Inflammatory macrophage (primary cell): ENCODE results near the gene S100A12.
"Not testable (repeated sequence)": the region's sequence is repeated elsewhere in the genome, so short reads cannot be mapped to it uniquely, and the experiment has no call there.

ENCODE experiments used
- DNase-seq, 2 donors: peaks; one replicate each; pipeline ENCODE4 v3.0.0-alpha.2; 2020 to 2022

Gene S100A12

DNA sequence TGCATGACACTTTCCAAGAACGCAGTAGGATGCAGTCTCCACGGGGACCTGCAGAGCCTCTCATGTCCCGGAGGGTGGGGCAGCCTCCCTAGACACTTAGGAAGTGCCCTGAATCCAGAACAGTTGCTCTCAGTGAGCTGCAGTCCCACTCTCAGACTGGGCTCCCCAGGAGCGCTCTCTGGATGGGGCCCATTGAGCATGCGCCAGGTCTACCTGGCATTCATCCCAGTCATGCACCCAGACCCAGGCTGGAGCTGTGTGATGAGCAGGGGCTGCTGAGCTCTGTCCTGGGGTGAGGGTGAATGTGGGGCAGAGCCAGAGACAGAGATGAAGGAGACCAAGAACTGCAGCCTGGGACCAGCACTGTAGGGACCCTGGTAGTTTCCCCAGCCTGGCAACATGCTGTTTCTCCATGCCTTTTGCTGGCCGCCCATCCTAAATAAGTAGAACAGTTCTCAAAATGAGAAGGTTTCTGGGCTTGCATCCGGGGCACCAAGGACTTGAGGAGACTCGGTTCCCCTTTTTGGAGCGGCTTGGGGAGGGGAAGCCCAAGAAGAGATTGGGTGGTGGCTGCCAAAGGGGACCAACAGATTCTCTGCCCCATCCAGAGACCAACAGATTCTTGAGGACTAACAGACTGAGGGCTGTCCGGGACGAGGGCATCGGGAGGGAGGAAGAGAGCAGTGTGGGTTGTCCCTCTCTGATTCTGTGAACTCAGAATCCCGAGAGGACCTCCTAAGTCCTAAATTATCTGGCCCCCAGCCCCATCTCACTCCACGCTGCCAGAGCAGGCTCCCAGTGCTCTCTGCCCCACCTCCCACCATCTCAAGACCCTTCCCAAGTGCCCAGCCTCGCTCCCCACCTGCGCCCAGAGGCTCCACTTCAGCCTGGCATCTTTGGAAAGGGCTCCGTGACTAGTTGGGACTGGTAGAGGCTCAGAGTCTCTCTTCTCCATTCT lies 25.8 kb downstream of the S100A12 start:
- DNase-seq, result peak in 1 of 2 donors; percentile 37

DNA sequence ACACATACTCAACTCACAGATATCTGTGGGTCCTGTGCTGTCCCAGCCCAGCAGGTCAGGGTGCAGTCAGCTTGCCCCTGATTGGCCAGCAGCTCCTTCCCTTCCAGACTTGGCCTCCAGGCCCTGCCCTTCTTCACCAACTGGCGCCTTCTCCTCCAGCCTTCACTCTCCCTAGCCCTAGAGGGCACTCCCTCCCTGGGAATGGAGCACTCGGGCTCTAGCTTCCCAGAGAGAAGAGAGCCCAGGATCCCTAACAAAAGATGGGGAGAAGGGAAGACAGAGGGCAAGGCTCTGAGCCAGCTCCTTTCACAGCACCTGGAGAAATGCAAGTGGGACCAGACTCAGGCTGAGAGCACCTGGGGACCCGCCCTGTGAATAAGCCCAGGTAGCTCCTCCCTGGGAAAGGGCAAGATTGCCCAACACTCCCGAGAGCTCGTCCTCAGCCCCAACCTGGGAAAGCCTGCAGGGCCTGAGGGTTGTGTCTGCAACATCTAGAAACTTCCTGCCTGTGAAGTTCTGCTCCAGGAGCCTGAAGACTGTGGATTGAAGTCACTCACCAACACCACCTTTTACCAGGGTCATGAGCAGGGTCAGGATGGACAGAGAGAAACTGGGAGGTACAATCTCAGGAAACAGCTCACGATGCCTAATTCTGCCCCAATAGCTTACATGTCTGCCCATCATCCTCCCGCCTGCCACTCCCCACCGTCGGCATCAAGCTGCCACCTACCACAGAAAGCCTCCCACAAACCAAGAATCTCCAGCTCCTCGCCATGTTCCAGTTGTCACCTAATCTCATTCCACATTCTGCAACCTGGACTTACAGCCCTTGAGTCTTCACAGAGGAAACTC lies 26.7 kb downstream of the S100A12 start, which contains the start of gene PGLYRP4:
Gene PGLYRP4, minus strand, starts transcription at position 331 of the 852 bp plus-strand sequence. CDS start 909 bp downstream, outside the sequence.
- DNase-seq, result no peak

DNA sequence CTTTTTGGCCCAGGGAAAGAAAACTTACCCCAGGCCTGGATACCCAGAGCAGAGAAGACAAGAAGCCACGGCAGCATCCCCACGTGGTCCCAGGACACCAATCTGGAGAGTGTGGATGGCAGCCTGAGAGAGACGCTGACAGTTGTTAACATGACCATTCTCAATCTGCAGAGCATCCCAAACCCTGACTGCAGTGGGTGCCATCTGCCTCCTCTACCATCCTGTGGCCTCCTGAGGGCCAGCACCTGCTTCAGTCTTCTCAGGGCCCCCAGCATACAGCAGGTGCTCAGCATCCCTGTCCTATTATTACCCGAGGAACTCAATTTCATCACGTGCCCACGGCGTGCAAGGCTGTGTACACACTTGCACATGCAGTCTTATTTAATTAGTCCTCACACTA lies 27.6 kb downstream of the S100A12 start:
- no peak for DNase-seq

DNA sequence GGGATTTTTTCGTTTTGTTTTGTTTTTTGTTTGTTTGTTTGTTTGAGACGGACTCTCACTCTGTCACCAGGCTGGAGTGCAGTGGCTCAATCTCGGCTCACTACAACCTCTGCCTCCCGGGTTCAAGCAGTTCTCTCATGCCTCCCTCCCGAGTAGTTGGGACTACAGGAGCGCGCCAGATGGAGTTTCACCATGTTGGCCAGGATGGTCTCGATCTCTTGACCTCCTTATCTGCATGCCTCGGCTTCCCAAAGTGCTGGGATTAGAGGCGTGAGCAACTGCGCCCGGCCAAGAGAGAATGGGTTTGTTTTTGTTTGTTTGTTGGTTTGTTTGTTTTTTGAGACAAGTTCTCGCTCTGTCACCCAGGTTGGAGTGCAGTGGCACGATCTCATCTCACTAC lies 28.4 kb downstream of the S100A12 start:
- DNase-seq, result not testable (repeated sequence)

DNA sequence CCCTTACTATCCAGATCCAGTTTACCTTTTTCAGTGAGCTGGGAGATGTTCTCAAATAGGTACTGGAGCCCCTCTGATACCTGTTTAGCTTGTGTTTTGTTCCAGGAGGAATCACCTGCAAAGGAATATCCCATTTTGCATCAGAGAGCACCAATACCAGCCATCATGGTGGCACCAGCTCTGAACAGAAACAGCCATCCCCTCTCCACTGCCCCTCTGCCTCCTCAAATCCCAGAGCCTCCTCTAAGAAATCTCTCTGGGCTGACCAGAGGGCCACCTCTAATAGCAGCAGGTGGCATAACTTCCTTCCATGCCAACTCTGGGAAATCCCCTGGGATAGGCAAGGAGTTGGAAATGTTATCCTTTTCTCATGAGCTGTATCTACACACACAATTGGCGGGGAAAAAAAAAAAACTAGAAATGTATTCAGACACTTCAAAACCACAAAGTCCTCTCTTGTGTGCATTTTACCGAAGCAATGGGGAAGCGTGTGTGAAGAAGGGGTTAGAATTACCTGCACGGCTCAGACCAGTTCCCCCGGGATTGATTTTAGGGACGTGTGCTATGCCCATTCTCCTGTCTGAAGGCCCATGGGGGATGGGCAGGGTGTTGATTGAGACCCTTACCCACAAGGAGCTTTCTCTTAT lies 29.2 kb downstream of the S100A12 start:
- no peak for DNase-seq

DNA sequence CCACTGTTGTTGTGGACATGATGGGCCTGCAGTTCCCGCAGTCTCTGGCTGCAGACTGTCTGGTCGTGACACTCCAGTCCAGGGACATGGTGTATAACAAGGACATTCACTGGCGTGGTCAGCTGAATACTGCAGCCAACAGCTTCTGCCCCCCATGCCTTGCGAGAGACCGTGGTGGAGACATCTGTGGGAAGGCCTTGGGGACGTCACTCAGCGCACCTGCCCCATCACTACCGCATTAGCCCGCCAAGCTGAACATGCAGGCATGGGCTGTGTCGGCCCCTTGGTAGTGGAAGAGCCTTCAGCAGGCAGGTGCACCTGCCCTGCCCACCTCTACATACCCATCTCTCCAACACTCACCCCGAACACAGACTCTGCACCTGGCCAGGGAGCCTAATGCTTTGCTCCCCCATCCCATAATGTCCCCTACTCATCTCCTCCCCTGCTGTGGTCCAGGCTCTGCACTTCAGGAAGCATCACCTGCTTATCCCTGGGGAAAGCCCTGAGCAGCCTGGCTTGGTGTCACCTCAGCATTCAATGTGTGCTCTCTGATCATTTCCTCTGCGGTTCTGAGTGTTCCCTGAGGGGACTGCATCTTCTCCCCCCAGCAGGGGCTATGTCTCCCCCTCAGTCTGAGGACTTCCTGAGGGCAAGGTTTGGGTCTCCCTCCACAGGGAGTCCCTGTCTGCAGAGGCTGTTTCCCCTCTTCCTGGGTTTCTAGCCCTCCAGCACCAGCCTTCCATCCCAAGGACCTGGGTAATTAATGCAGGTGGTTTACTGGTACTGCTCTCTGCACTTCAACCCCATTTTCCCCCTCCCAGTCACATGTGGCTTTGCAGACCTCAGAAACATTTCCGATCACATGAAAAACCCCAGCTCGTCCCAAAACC lies 30.0 kb downstream of the S100A12 start:
- DNase-seq, result no peak

DNA sequence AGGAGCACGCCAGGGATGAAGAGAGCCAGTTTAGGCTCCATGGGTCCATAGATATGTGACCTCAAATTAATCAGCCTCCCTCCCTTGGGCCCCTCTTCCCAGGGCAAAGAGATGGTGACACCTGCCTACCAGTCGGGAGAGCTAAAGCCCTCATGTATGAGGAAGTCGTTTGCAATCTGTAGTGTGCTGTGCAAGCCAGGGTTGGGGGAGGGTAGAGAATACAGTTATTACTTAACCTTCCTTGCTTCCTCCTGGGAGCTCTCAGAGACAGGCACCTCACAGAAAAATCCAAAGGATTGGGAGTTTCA lies 30.7 kb downstream of the S100A12 start:
- DNase-seq, result peak; percentile 75 to 81

DNA sequence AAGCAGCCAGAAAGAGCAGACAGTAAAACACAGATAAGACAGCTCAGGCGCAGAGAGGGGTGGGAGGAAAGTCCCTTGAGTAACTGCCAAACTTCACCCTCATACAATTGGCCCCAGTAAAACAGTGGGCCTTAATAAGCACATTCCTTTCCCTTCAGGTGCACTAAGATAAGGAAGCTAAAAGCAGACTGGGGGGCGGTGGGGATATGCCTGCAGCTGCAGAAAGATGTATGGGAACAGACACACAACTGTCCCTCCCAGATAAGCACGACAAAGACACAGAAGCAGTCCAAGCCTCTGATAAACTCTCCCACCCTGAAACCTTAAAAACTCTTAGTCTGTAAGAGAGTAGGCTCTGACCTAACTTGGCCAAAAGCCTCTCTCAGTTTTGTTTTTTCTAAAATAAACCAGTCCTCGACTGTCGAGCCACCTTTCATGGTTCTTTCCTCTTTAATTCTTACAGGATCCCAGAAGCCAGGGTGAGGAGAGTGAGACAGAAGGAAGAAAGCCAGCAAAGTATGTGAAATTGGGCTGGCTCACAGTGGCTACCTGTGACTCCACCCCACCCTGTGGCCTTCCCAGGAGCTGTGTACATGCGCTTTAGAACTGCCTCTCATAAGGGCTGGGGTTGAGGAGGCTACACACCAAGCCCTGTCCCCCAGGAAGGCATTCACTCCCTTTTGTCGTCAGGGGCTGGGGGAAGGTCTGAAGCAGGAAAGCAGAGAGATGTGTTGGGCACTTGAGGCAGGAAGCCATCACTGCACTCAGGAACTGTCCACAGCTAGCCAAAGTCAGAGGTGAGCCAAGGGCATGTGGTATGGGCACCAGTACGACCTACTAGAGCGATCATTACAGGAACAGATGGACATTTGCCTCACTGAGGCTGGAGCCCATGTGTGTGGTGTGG lies 31.4 kb downstream of the S100A12 start:
- no peak for DNase-seq

DNA sequence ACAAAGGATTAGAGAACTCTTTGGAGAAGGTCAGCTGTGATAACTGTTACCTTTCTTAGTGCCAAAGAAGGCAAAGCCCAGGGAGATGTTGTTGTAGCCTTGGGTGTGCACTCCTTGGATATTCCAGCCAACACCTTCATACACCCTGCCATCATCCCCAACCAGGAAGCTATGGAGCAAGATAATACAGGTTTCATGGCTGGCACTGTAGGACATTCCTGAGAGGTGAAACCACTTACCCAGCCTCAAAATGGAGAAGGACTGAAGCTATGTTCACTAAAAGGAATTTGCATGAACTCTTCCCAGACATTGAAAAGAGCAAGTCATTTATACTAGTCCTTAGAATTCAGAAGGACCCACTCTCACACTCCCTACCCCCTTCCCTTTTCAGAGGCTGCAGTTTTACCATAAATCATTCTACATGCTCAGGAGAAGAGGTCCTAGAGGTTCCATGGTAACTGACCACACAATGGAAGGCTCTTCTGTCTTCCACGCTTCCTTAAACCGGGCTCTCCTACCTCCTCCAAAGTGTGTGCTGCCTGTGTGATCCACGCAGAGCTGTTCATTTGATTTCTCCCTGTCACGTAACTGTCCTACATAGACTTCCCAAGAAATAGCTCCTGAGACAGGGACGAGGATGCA lies 32.3 kb downstream of the S100A12 start:
- DNase-seq, result no peak

DNA sequence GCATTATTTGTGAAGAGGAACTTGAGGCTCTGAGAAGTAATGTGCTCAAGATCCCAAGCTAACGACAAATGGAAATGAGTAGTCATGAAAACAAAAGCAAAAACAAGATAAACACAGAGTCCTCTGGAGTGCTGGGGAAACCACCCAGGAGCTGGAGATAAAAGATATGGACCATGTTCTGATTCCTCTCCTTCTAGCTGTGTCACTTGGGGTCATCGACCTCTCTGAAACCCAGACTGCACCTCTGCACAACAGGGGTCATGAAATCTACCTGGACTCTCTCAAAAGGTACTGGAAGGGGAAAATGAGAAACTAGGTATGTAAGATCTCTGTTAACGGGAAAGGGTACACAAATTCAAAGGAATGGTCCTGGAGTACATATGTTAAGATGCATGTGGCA lies 33.2 kb downstream of the S100A12 start:
- DNase-seq, result no peak

DNA sequence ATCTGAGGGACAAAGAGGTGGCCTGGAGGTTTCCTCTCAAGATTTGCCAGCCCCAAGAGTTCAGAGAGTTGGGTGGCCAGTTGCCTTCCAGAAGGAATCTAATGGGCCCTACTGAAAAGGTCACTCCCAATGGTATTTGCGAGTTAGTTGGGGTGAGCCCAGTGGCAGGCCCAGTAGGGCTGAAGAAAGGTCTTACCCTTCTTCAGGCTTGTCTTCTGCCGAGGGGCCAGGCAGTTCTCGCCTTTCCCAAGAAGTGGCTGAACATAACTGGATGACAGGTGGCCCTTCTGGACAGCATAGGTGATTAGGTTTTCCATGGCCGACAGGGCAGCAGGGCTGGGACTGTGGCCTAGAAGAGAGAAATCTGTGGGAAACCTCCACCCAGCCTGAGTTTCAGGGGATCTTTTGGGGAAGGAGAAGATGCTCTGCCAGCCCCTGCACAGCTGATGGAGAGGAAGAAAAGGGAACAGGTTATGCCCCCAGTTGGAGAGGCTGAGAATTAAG lies 33.9 kb downstream of the S100A12 start:
- no peak for DNase-seq

DNA sequence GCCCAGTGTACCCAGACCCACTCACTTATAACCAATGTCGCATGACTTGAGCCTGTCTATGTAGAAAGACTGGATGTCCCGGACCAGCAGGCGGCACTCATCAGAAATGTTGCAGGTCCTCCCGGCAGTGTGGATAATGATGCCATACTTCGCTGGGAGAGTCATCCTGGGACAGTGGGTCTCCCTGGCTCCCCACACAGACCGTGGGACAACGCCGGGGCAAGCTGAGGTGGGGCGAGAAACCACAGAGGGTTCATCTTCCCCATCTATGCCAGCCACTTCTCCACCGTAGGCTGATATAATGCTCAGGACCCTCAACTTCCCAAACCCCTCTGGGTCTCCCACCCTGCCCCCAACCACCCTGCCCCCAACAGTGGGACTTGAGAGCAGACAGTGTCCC lies 35.1 kb downstream of the S100A12 start:
- DNase-seq, result no peak

DNA sequence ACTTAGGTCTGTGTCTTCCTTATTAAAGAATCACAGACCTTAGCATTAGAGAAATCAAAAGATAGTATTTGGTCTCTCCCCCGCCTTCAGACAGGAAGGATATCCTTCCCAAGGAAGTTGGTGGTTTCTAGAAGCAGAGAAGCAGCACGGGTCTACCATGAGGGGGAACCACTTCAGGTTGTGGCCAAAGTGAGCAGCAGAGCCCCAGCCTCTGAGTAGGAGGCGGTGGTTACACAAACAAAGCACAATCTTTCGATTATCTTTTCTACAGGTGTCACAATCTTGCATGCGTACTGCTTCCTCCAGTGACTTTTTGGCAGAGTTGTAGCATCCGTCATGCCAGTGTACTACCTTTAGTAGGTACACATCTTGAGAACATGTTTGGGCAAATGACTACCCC lies 35.6 kb downstream of the S100A12 start:
- DNase-seq, result no peak

DNA sequence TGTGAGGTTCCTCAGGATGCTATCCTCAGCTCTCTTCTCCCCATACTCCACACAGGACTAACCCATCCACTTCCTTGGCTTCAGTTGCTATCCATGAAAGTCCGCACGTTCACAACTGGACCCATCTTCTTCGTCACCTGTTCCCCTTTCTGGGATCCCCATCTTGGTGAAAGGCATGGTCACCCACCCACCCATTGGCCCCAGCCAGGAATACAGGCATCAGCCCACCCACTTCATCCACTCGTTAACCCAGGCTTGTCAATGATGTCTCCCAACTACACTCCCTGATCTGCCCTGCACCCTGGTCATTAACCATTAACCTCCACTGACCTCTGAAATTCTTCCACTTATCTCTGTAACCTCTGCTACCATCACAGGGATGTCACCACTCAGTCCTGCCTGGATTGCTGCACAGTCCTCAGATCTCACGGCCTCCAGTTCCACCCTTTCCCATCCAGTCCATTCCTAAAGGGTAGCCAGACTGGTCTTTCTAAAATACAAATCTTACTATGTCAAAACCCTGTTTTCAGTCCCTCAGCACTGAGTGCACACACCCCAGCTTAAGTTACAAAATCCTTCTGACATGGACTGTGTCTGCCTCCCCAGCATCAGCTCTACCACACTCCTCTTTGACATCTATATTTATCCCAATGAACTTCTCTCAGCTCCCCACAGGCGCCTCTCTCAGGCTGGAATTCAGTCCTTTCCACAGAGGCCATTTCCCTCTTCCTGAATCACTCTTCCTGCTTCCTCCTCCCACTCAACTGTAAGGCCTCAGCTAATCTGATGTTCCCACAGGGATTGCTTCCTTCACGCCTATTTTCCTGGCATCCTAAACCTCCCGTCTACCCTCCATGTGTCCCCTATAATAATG lies 37.2 kb downstream of the S100A12 start:
- no peak for DNase-seq

DNA sequence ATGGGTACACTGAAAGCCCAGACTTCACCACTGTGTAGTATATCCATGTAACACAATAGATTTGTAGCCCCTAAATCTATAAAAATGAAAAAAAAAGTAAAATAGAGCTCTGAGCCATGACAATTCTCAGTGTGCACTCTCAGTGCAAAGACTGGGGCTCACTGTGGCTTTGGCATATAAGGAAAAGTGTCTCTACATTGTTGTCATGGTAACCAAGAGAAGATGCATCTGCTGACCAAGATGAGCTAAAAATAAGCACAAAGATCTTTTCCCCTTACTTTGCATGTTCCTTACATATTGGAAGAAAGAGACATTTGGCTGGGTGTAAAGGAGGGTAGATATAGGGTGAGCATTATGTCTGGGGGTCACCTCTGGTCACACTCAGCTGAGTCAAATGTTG lies 38.8 kb downstream of the S100A12 start:
- no peak for DNase-seq

DNA sequence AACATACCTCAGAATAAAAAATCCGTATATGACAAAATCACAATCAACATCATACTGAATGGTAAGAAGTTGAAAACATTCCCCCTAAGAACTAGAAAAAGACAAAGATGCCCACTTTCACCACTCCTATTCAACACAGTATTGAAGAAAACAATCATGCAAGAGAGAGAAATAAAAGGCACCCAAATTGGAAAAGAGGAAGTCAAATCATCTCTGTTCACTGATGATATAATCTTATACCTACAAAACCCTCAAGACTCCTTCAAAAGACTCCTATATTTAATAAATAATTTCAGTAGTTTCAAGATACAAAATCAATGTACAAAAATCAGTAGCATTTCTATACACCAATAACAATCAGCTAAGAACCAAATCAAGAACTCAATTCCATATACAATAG lies 41.5 kb downstream of the S100A12 start:
- DNase-seq, result no peak

DNA sequence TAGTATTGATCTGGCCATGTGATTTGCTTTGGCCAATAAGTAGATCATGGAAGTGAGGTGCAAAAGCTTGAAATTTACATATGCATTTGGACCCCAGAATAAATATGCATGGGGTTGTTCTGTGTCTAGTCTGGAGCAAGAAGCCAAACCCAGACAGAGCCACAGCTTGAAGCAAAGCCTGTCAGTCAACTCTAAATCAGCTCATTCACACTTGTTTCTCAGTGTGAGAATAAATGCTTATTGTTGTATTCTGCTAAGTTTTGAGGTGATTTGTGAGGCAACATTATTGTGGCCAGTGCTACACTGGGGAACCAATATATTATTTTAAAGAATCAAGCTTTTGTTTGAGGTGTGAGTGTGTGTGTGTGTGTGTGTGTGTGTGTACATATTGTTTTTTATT lies 50.5 kb downstream of the S100A12 start:
- no peak for DNase-seq
